ENCODE data around the gene RPF1. TPM values are rescaled to one million over a fixed set of nuclear protein-coding genes. Genes with fewer than 3 reads are reported as not detected.

Gene RPF1
- polyA plus RNA-seq, 1 donor (not counting 4 experiments of a cell fraction or from before 2014, with no cell fraction given): 57.8 TPM

GRCh38 chr1:84488107-84488506 is 9.0 kb downstream of the RPF1 start:
- peaks cover 27% of the 10 kb centered on the region for H3K79me2 ChIP-seq (ENCODE audit: control insufficient read depth, insufficient read depth, low read length)
- H3K9me1 ChIP-seq (ENCODE audit: control insufficient read depth, extremely low read depth, insufficient read depth, low read length): no peaks in the 10 kb centered on the region
- H2AFZ ChIP-seq (ENCODE audit: control insufficient read depth, low read length): no peak overlapping the region
- no peaks in the 10 kb centered on the region for H3K9me3 ChIP-seq (ENCODE audit: control insufficient read depth, low read depth, low read length)
- H3K27ac ChIP-seq (ENCODE audit: control insufficient read depth, insufficient read depth, low read length): no peak overlapping the region
- H3K36me3 ChIP-seq (ENCODE audit: control insufficient read depth in 2 of 2, extremely low read depth in 1 of 2, insufficient read depth in 2 of 2, low read length in 2 of 2): peaks cover 8 to 15% of the 10 kb centered on the region in 2 experiments
- FAIRE-seq (no peak), DNase-seq (ENCODE audit: low read depth, low spot score) (no peak)
- dilution Hi-C loops (cut with MboI; ENCODE audit: extremely low pct_ligation_motif_present, low sequenced_read_pairs): no loop called here
- H3K4me3 ChIP-seq (ENCODE audit: control insufficient read depth in 2 of 3, extremely low read depth in 1 of 3, insufficient read depth in 2 of 3, low read depth in 1 of 3, low read length in 3 of 3): no peak overlapping the region
- H3K4me1 ChIP-seq (ENCODE audit: control insufficient read depth, extremely low read depth, insufficient read depth, low read length): no peaks in the 10 kb centered on the region
- TF ChIP-seq CTCF (optimal IDR thresholded peaks at IDR 0.05 in 1 of 3, IDR thresholded peaks at IDR 0.05 in 1 of 3, conservative IDR thresholded peaks at IDR 0.05 in 1 of 3; ENCODE audit: extremely low read depth in 1 of 3, insufficient read depth in 2 of 3, low read length in 3 of 3) (no peak), EZH2 (IDR thresholded peaks at IDR 0.05; ENCODE audit: low read length) (no peak)
- no peak overlapping the region for H3K4me2 ChIP-seq (ENCODE audit: control insufficient read depth, extremely low read depth, insufficient read depth, low read depth, low read length)
- no peaks in the 10 kb centered on the region for H4K20me1 ChIP-seq (ENCODE audit: control insufficient read depth, extremely low read depth, insufficient read depth, low read length)
- H3K9ac ChIP-seq (ENCODE audit: control insufficient read depth, extremely low read depth, insufficient read depth, low read length): no peak overlapping the region
- no peaks in the 10 kb centered on the region for H3K27me3 ChIP-seq (ENCODE audit: control insufficient read depth, extremely low read depth, insufficient read depth, low read length)

DNA sequence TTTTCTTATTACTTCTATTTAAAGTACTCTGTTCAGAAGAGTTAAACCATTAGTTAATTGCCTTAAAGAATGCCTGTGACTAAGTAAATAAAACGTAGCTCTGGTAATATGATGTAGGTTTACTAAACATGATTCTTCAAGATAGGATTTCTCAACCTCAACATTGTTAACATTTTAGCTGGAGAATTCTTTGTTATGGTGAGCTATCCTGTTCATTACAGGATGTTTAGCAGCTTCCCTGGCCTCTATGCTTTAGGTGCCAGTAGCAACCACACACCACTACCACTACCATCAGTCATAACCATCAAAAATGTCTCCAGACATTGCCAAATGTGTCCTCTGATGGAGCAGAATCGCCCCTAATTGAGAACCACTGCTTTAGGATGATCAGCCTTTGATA is 10.7 kb downstream of the RPF1 start:
- no peaks in the 10 kb centered on the region for H3K4me1 ChIP-seq (ENCODE audit: control insufficient read depth, extremely low read depth, insufficient read depth, low read length)
- no peak overlapping the region for H3K4me2 ChIP-seq (ENCODE audit: control insufficient read depth, extremely low read depth, insufficient read depth, low read depth, low read length)
- H3K27ac ChIP-seq (ENCODE audit: control insufficient read depth, insufficient read depth, low read length): no peak overlapping the region
- H3K36me3 ChIP-seq (ENCODE audit: control insufficient read depth in 2 of 2, extremely low read depth in 1 of 2, insufficient read depth in 2 of 2, low read length in 2 of 2): peaks cover 12 to 14% of the 10 kb centered on the region in 2 experiments
- dilution Hi-C loops (cut with MboI; ENCODE audit: extremely low pct_ligation_motif_present, low sequenced_read_pairs): no loop called here
- no peak overlapping the region for H2AFZ ChIP-seq (ENCODE audit: control insufficient read depth, low read length)
- peaks cover 23% of the 10 kb centered on the region for H3K79me2 ChIP-seq (ENCODE audit: control insufficient read depth, insufficient read depth, low read length)
- no peak overlapping the region for H3K9ac ChIP-seq (ENCODE audit: control insufficient read depth, extremely low read depth, insufficient read depth, low read length)
- H3K27me3 ChIP-seq (ENCODE audit: control insufficient read depth, extremely low read depth, insufficient read depth, low read length): no peaks in the 10 kb centered on the region
- no peaks in the 10 kb centered on the region for H3K9me3 ChIP-seq (ENCODE audit: control insufficient read depth, low read depth, low read length)
- no peaks in the 10 kb centered on the region for H4K20me1 ChIP-seq (ENCODE audit: control insufficient read depth, extremely low read depth, insufficient read depth, low read length)
- TF ChIP-seq CTCF (optimal IDR thresholded peaks at IDR 0.05 in 1 of 3, IDR thresholded peaks at IDR 0.05 in 1 of 3, conservative IDR thresholded peaks at IDR 0.05 in 1 of 3; ENCODE audit: extremely low read depth in 1 of 3, insufficient read depth in 2 of 3, low read length in 3 of 3): no peak
- no peak for TF ChIP-seq EZH2 (IDR thresholded peaks at IDR 0.05; ENCODE audit: low read length)
- no peak for DNase-seq (ENCODE audit: low read depth, low spot score)
- no peaks in the 10 kb centered on the region for H3K9me1 ChIP-seq (ENCODE audit: control insufficient read depth, extremely low read depth, insufficient read depth, low read length)
- no peak for FAIRE-seq
- H3K4me3 ChIP-seq (ENCODE audit: control insufficient read depth in 2 of 3, extremely low read depth in 1 of 3, insufficient read depth in 2 of 3, low read depth in 1 of 3, low read length in 3 of 3): no peak overlapping the region

Measured in keratinocyte (primary cell).